Subcutaneous abdominal adipose tissue (tissue), 5 donors: ENCODE data around the gene RDM1.
"Not testable (repeated sequence)": the region's sequence is repeated elsewhere in the genome, so short reads cannot be mapped to it uniquely, and the experiment has no call there.

Experiments used
- H3K27ac ChIP-seq: one replicate; pipeline ENCODE4 v1.7.0; 2013; ENCODE audit warnings: low read depth, mild to moderate bottlenecking, inconsistent platforms, low read length, moderate library complexity
- H3K27me3 ChIP-seq, 5 donors: one replicate each; pipeline ENCODE4 v1.7.0; 2013; ENCODE audit warnings: low read length in 5 of 5, inconsistent platforms in 1 of 5; ENCODE audit not compliant: control insufficient read depth in 5 of 5, insufficient read depth in 4 of 5
- H3K36me3 ChIP-seq, 5 donors: one replicate each; pipeline ENCODE4 v1.7.0; 2013; ENCODE audit warnings: low read length in 5 of 5; ENCODE audit not compliant: control insufficient read depth in 5 of 5, insufficient read depth in 5 of 5
- H3K4me1 ChIP-seq, 5 donors: one replicate each; pipeline ENCODE4 v1.7.0; 2013; ENCODE audit warnings: low read length in 5 of 5, mild to moderate bottlenecking in 3 of 5, moderate library complexity in 1 of 5; ENCODE audit not compliant: control insufficient read depth in 5 of 5, insufficient read depth in 5 of 5
- H3K4me3 ChIP-seq, 5 donors: one replicate each; pipeline ENCODE4 v1.7.0; 2013; ENCODE audit warnings: low read length in 5 of 5, low read depth in 1 of 5
- H3K9ac ChIP-seq, 5 donors: one replicate each; pipeline ENCODE4 v1.7.0; 2013; ENCODE audit warnings: low read length in 5 of 5, mild to moderate bottlenecking in 4 of 5, moderate library complexity in 3 of 5
- H3K9me3 ChIP-seq, 5 donors: one replicate each; pipeline ENCODE4 v1.7.0; 2013; ENCODE audit warnings: low read length in 5 of 5; ENCODE audit not compliant: control insufficient read depth in 5 of 5
- donor health status: healthy.
- donor health status: healthy.
- donor health status: healthy.
- donor health status: healthy.
- donor health status: healthy.

Gene RDM1

GRCh38 chr17:35903451-35903850 lies 27.1 kb downstream of the RDM1 start:
- Histone ChIP-seq H3K27ac (no peak overlapping the region), H3K9me3 (no peaks in the 10 kb centered on the region), H3K9ac (no peak overlapping the region), H3K4me1 (peaks cover 0 to 7% (median 0%) of the 10 kb centered on the region in 5 donors), H3K4me3 (no peak overlapping the region), H3K36me3 (no peaks in the 10 kb centered on the region), H3K27me3 (peaks cover 3 to 9% (median 5%) of the 10 kb centered on the region in 5 donors)

DNA sequence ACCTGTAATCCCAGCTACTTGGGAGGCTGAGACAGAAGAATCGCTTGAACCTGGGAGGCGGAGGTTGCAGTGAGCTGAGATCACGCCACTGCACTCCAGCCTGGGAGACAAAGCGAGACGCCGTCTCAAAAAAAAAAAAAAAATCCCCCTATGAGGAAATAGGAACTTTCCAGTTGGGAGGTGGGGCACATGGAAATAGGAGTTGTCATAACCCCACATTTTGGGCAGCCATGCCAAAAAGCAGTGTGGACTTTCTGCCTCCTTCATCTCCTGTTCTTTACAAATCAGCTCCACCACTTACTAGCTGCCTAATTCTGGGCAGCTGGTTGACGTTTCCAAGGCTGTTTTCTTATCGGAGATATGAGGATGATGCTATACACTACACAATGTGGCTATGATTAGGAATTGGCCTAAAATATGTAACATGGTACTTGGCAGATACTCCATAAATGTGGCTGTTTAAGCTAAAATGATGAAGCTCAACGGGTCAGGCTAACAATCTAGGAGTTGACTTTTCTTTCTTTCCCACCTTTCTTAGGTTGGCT lies 28.9 kb downstream of the RDM1 start:
- H3K9me3 ChIP-seq: no peaks in the 10 kb centered on the region
- no peaks in the 10 kb centered on the region for H3K36me3 ChIP-seq
- peaks cover 3 to 7% (median 5%) of the 10 kb centered on the region in 5 donors for H3K27me3 ChIP-seq
- H3K4me3 ChIP-seq: no peak overlapping the region
- no peak overlapping the region for H3K9ac ChIP-seq
- no peak overlapping the region for H3K27ac ChIP-seq
- H3K4me1 ChIP-seq: peaks cover 0 to 7% (median 0%) of the 10 kb centered on the region in 5 donors

DNA sequence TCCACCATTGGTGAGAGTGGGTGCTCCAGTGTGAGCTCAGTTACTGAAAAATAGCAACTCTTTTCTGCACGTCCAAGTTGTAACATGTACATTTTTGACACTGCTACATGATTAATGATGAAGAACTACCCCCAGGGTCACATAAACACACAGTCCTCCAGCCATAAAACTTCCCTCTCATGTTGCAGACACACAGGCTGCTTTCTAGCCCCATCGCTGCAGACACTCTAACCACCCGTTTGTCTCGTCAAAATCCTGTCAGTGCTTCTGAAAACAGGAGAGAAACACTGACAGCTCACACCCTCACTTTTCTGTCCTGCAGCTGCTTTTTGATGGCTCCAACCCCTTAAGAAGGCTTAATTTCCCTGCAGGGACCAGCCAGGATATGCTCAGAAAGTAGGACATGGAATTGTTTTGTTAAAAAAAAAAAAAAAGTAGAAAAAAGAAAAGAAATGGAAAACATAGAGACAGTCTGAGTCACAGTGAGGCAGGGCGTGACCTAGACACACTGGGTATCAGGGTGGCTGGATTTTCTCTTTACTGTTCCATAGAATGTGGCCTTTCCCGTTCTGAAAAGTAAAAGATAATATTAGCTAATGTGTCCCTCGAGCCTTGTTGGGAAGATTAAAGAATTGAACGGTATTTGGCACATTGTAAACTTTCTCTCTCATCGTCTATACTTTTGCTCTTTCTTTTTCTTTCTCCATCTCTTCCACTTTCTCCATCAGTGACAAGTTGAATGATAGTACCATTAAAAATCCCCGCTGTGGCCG lies 29.7 kb downstream of the RDM1 start:
- Histone ChIP-seq H3K9me3 (no peaks in the 10 kb centered on the region), H3K27ac (no peak overlapping the region), H3K9ac (no peak overlapping the region), H3K4me1 (peaks cover 0 to 7% (median 0%) of the 10 kb centered on the region in 5 donors), H3K4me3 (no peak overlapping the region), H3K36me3 (no peaks in the 10 kb centered on the region), H3K27me3 (peaks cover 3 to 9% (median 5%) of the 10 kb centered on the region in 5 donors)

DNA sequence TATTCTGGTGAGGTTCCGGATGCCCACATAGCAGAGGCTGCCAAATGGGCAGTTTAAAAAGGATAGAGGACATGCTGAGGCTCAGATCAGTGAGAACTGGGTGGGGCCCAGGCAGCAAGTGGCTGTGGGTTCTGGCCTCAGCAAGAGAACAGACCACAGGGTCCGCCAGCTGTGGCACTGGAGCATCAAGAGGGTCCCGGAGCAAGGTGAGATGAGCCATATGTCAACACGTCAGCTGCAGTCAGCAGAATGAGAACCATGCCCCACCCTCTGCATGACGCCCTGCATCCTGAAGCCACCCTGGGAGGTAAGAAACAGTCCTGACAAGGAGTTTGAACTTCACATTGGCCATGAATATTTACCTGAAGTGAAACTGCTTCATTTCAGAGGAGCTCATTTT lies 30.3 kb downstream of the RDM1 start:
- Histone ChIP-seq H3K9ac (no peak overlapping the region), H3K4me1 (peaks cover 0 to 7% (median 0%) of the 10 kb centered on the region in 5 donors), H3K9me3 (no peaks in the 10 kb centered on the region), H3K27me3 (peaks cover 3 to 9% (median 5%) of the 10 kb centered on the region in 5 donors), H3K27ac (no peak overlapping the region), H3K36me3 (no peaks in the 10 kb centered on the region), H3K4me3 (no peak overlapping the region)

- peaks cover 0 to 7% (median 0%) of the 10 kb centered on the region in 5 donors for H3K4me1 ChIP-seq
- H3K27me3 ChIP-seq: peaks cover 3 to 9% (median 5%) of the 10 kb centered on the region in 5 donors
- no peak overlapping the region for H3K9ac ChIP-seq
- no peak overlapping the region for H3K4me3 ChIP-seq
- H3K27ac ChIP-seq: no peak overlapping the region
- H3K9me3 ChIP-seq: no peaks in the 10 kb centered on the region
- no peaks in the 10 kb centered on the region for H3K36me3 ChIP-seq
Measured at GRCh38 chr17:35898283-35899070, 32.1 kb downstream of the RDM1 start.

- H3K4me1 ChIP-seq, H3K27me3 ChIP-seq, H3K9me3 ChIP-seq, H3K9ac ChIP-seq, H3K27ac ChIP-seq, H3K4me3 ChIP-seq, H3K36me3 ChIP-seq: not testable (repeated sequence)
Measured at GRCh38 chr17:35897772-35898171, 32.8 kb downstream of the RDM1 start.

GRCh38 chr17:35895636-35896587 lies 34.7 kb downstream of the RDM1 start:
- peaks cover 0 to 12% (median 8%) of the 10 kb centered on the region in 5 donors for H3K4me1 ChIP-seq
- peaks cover 0 to 9% (median 5%) of the 10 kb centered on the region in 5 donors for H3K27me3 ChIP-seq
- H3K27ac ChIP-seq: no peak overlapping the region
- H3K4me3 ChIP-seq: no peak overlapping the region
- no peaks in the 10 kb centered on the region for H3K9me3 ChIP-seq
- H3K36me3 ChIP-seq: no peaks in the 10 kb centered on the region
- H3K9ac ChIP-seq: no peak overlapping the region

GRCh38 chr17:35894206-35894605 lies 36.4 kb downstream of the RDM1 start:
- peaks cover 0 to 4% (median 0%) of the 10 kb centered on the region in 5 donors for H3K27me3 ChIP-seq
- peaks cover 0 to 19% (median 8%) of the 10 kb centered on the region in 5 donors for H3K4me1 ChIP-seq
- H3K36me3 ChIP-seq: no peaks in the 10 kb centered on the region
- no peak overlapping the region for H3K9ac ChIP-seq
- no peaks in the 10 kb centered on the region for H3K9me3 ChIP-seq
- no peak overlapping the region for H3K4me3 ChIP-seq
- H3K27ac ChIP-seq: no peak overlapping the region

- Histone ChIP-seq H3K9ac (no peak overlapping the region), H3K4me3 (no peak overlapping the region), H3K4me1 (peaks cover 0 to 19% (median 8%) of the 10 kb centered on the region in 5 donors), H3K9me3 (no peaks in the 10 kb centered on the region), H3K27me3 (peaks cover 0 to 4% (median 0%) of the 10 kb centered on the region in 5 donors), H3K36me3 (no peaks in the 10 kb centered on the region), H3K27ac (no peak overlapping the region)
Measured at GRCh38 chr17:35893751-35894150, 36.8 kb downstream of the RDM1 start.
